Esophagus muscularis mucosa (tissue), 4 donors: ENCODE data around the gene ST3GAL3. TPM values are rescaled to one million over a fixed set of nuclear protein-coding genes. Genes with fewer than 3 reads are reported as not detected.

Experiments used
- DNase-seq: peaks from one replicate; pipeline ENCODE4 v3.0.0-alpha.2; 2017; ENCODE audit errors: extremely low spot score
- H3K27ac ChIP-seq, 4 donors: fragments of 200-600 bp; sonication (generic); replicated peaks in 1 of 4; 1 replicate in 3 of 4; 2 replicates in 1 of 4; pipeline ENCODE4 v1.5.1; 2016 to 2019; ENCODE audit warnings: mild to moderate bottlenecking in 1 of 4
- H3K27me3 ChIP-seq, 4 donors: fragments of 200-600 bp; sonication (generic); one replicate each; pipeline versions ENCODE4 v1.5.1 to v1.6.0; 2016 to 2019
- H3K36me3 ChIP-seq, 4 donors: fragments of 200-600 bp; sonication (generic); one replicate each; pipeline ENCODE4 v1.5.1; 2016 to 2019
- H3K4me1 ChIP-seq, 4 donors: fragments of 200-600 bp; sonication (generic); one replicate each; pipeline ENCODE4 v1.5.1; 2016 to 2019
- H3K4me3 ChIP-seq, 4 donors: fragments of 200-600 bp; sonication (generic); 1 replicate in 2 of 4; 2 replicates in 2 of 4; pipeline ENCODE4 v1.5.1; 2016 to 2019; ENCODE audit warnings: mild to moderate bottlenecking in 4 of 4, moderate library complexity in 1 of 4
- H3K9me3 ChIP-seq, 4 donors: fragments of 200-600 bp; sonication (generic); 1 replicate in 3 of 4; 2 replicates in 1 of 4; pipeline ENCODE4 v1.5.1; 2016 to 2019
- EP300 ChIP-seq: sonication (generic); formaldehyde crosslinking; IDR thresholded peaks from one replicate; pipeline ENCODE4 v1.6.1; 2017; ENCODE audit warnings: antibody characterized with exemption
- POLR2A ChIP-seq: fragments of 450-650 bp; IDR thresholded peaks from one replicate; pipeline ENCODE4 v1.6.1; 2017; ENCODE audit warnings: antibody characterized with exemption, moderate library complexity, mild to moderate bottlenecking, low read depth
- POLR2AphosphoS5 ChIP-seq, 2 donors: sonication (generic); formaldehyde crosslinking; IDR thresholded peaks; one replicate each; pipeline ENCODE4 v1.6.1; 2017; ENCODE audit warnings: antibody characterized with exemption in 2 of 2
- WGBS: methylation state at CpG from one replicate; pipeline ENCODE4 v1.1.5; 2018; 5-methylcytosine and 5-hydroxymethylcytosine counted together
- intact Hi-C: fragments of 100-400 bp; cut with DNase I; formaldehyde crosslinking; loops from one replicate; pipeline ENCODE4 v1.15.1; 2023
- total RNA-seq, 4 donors: library from RNA; depleted of rRNA; stranded (reverse); fragments of >200 nt; gene quantifications; one replicate each; pipeline versions ENCODE4 v1.1.0 to v1.2.1, GENCODE V29; 2016
- TF ChIP-seq, protein P1 (sequence below), 3 experiments: fragments of 200-600 bp in 2 of 3; fragments of 450-650 bp in 1 of 3; sonication (generic) in 2 of 3; IDR thresholded peaks; one replicate each; pipeline ENCODE4 v1.5.1; 2017 to 2019; ENCODE audit warnings: antibody characterized with exemption in 3 of 3, mild to moderate bottlenecking in 2 of 3, moderate library complexity in 1 of 3

Gene ST3GAL3
- total RNA-seq, 4 donors from 2014 or later, result 23.3 to 37.1 (median 30.1) TPM

DNA sequence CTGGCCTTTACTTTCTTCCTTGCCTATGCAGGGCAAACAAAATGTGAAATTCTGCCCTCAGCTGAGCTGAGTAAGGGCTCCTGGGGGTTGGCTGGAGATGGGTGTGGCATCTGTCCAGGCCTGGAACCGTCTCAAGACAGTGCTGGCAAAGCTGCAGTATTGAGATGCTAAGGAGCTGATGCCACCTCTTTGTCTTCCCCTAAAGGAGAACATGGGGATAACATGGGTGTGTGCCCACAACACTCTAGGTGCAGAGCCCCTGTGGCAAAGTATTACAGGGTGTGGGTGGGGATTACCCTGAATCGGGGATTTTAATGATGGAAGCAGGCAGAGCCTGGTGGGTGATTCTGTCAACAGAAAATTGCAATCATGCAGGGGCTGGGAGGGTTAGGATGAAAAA lies 2.5 kb upstream of the ST3GAL3 start:
- no peak overlapping the region for H3K27ac ChIP-seq
- intact Hi-C loops, result no loop called here
- H3K9me3 ChIP-seq, result no peaks in the 10 kb centered on the region
- DNase-seq, result no peak
- no peak overlapping the region for H3K4me3 ChIP-seq
- TF ChIP-seq, protein P1, sequence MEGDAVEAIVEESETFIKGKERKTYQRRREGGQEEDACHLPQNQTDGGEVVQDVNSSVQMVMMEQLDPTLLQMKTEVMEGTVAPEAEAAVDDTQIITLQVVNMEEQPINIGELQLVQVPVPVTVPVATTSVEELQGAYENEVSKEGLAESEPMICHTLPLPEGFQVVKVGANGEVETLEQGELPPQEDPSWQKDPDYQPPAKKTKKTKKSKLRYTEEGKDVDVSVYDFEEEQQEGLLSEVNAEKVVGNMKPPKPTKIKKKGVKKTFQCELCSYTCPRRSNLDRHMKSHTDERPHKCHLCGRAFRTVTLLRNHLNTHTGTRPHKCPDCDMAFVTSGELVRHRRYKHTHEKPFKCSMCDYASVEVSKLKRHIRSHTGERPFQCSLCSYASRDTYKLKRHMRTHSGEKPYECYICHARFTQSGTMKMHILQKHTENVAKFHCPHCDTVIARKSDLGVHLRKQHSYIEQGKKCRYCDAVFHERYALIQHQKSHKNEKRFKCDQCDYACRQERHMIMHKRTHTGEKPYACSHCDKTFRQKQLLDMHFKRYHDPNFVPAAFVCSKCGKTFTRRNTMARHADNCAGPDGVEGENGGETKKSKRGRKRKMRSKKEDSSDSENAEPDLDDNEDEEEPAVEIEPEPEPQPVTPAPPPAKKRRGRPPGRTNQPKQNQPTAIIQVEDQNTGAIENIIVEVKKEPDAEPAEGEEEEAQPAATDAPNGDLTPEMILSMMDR (IDR thresholded peaks at IDR 0.05), result peak in 1 of 3 experiments; percentile 37
- TF ChIP-seq POLR2A, result no peak
- 46% methylated on average over 2 of the region's 2 CpGs for WGBS
- no peaks in the 10 kb centered on the region for H3K27me3 ChIP-seq
- peaks cover 19 to 34% (median 26%) of the 10 kb centered on the region in 4 donors for H3K4me1 ChIP-seq
- H3K36me3 ChIP-seq, result peaks cover 33 to 57% (median 54%) of the 10 kb centered on the region in 4 donors

DNA sequence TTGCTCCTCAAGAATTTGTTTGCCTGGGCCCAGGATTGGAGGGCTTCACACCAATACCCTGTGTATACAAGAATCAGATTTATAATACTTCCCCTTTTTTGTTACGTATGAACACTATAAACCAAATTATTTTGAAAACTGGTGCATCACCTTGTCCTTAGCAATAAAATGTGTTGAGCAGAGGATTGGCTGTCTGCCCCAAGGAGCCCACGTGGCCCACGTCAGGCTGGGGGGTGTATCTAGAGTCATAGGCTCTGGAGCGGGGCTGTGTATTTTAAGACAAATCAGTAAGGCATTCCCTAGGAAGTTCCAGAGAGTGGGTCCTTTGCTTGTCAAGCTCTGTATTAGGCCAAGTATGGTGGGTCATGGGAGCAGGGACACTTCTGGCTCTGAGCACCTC lies 2.0 kb upstream of the ST3GAL3 start:
- intact Hi-C loops, result no loop called here
- peaks cover 19 to 34% (median 26%) of the 10 kb centered on the region in 4 donors for H3K4me1 ChIP-seq
- no peaks in the 10 kb centered on the region for H3K9me3 ChIP-seq
- WGBS, result 63% methylated on average over 4 of the region's 4 CpGs
- H3K27ac ChIP-seq, result no peak overlapping the region
- no peaks in the 10 kb centered on the region for H3K27me3 ChIP-seq
- H3K4me3 ChIP-seq, result no peak overlapping the region
- peaks cover 28 to 57% (median 50%) of the 10 kb centered on the region in 4 donors for H3K36me3 ChIP-seq
- TF ChIP-seq, protein P1 (IDR thresholded peaks at IDR 0.05), result no peak
- TF ChIP-seq POLR2A (no peak), EP300 (no peak), POLR2AphosphoS5 (IDR thresholded peaks at IDR 0.05) (no peak)
- DNase-seq, result no peak

DNA sequence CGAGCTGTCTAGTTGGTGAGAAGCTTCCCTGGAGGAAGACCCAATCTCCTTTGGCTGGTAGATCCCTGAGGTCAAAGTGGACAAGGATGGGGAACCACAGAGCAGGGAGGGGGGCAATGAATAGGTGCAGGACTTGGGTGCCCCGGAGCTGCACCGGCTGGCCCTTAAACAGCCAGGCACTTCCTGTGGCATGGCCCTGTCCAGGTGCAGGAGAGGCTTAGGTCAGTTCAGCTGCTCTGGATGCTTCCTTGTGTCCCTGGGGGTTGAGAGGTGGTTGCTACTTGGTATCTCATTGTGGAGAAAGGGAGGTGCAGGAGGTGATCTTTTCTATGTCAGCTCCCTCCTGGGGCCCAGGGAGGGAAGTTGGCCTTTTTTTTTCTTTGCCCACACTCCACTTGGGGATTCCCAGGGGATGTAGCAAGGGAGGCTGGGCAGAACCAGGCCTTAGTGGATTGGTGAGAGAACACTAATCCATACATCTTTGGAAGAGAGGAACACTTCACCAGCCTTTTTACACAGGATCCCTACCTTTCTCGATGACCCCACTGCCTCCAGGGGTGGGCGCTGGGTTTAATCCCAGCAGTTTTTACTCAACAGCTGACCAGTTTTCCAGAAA lies 1.2 kb upstream of the ST3GAL3 start:
- no peaks in the 10 kb centered on the region for H3K27me3 ChIP-seq
- no peak overlapping the region for H3K27ac ChIP-seq
- H3K4me3 ChIP-seq, result peak overlapping the region in 2 of 4 donors; percentile 68 to 79
- no peak for DNase-seq
- intact Hi-C loops, result no loop called here
- H3K4me1 ChIP-seq, result peaks cover 19 to 36% (median 26%) of the 10 kb centered on the region in 4 donors
- H3K9me3 ChIP-seq, result no peaks in the 10 kb centered on the region
- no peak for TF ChIP-seq POLR2AphosphoS5 (IDR thresholded peaks at IDR 0.05)
- TF ChIP-seq, protein P1 (IDR thresholded peaks at IDR 0.05), result no peak
- no peak for TF ChIP-seq EP300
- TF ChIP-seq POLR2A, result no peak
- 73% methylated on average over 5 of the region's 5 CpGs for WGBS
- H3K36me3 ChIP-seq, result peaks cover 20 to 49% (median 43%) of the 10 kb centered on the region in 4 donors

DNA sequence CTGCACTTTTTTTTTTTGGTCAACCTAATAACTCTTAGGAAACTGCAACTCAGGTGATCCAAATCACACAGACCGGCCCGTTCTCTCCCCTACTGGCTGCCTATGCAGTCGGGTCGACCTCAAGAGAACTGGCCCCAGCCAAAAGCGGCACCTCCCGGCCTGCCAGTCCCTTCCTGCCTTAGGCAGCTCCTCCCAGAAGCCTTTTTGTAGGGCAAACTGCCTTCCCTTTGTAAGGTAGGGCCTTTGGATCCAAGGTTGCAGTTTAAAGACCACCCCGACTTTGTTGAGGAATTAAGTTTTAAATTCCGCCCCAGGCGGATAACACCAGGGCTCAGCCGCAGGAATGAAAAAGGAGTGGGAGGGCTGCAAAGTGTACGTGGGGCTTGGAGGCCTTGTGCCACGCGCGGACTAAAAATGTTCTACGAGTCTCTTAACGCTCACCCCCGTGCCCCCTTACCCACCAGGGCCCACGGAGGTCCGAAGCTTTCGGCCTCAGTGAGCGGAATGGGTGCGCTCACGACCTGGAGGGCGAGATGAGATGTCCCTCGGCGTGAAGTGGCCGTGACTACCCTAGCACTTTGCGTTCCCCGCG lies 642 bp upstream of the ST3GAL3 start:
- peaks cover 19 to 41% (median 32%) of the 10 kb centered on the region in 4 donors for H3K4me1 ChIP-seq
- H3K36me3 ChIP-seq, result peaks cover 15 to 43% (median 37%) of the 10 kb centered on the region in 4 donors
- peak overlapping the region; percentile 68 to 93 (median 82) for H3K4me3 ChIP-seq
- no peak for DNase-seq
- WGBS, result 3% methylated on average over 28 of the region's 30 CpGs
- intact Hi-C loops, result no loop called here
- H3K27me3 ChIP-seq, result no peaks in the 10 kb centered on the region
- H3K27ac ChIP-seq, result peak overlapping the region; percentile 69 to 95 (median 88)
- TF ChIP-seq POLR2A (no peak), EP300 (no peak)
- TF ChIP-seq, protein P1 (IDR thresholded peaks at IDR 0.05), result no peak
- H3K9me3 ChIP-seq, result no peaks in the 10 kb centered on the region
